Suprapubic skin (tissue), 3 donors: ENCODE data around the gene MYH10.

Experiments used
- EP300 ChIP-seq: sonication (generic); formaldehyde crosslinking; IDR thresholded peaks from one replicate; pipeline ENCODE4 v1.6.1; 2017; ENCODE audit warnings: antibody characterized with exemption
- POLR2A ChIP-seq, 2 donors: fragments of 450-650 bp; IDR thresholded peaks; one replicate each; pipeline ENCODE4 v1.6.1; 2017; ENCODE audit warnings: antibody characterized with exemption in 2 of 2, mild to moderate bottlenecking in 2 of 2, moderate library complexity in 2 of 2
- TF ChIP-seq, protein P1 (sequence below), 2 donors: fragments of 200-600 bp in 1 of 2; fragments of 450-650 bp in 1 of 2; sonication (generic) in 1 of 2; IDR thresholded peaks; one replicate each; pipeline ENCODE4 v1.5.1; 2016 to 2019; ENCODE audit warnings: antibody characterized with exemption in 2 of 2, mild to moderate bottlenecking in 1 of 2, moderate library complexity in 1 of 2

DNA sequence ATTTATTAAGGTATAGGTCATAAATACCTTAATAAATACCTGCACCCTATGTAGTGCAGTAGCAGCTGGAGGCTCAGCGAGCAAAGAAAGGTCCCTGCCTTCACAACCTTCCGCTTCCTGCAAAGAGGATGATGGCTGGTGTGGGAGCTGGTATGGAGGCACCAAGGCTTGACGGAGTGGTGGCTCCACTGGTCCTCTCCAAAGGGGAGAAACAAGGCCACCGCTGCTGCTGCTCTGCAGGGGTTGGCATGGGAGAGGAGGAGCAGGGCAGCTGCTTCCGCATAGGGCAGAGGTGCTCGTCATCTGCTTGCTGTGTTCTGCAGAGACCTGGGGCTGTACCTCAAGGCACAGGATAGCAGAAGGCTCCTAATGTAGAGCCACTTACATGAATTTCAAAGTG lies 142.0 kb downstream of the MYH10 start:
- TF ChIP-seq, protein P1, sequence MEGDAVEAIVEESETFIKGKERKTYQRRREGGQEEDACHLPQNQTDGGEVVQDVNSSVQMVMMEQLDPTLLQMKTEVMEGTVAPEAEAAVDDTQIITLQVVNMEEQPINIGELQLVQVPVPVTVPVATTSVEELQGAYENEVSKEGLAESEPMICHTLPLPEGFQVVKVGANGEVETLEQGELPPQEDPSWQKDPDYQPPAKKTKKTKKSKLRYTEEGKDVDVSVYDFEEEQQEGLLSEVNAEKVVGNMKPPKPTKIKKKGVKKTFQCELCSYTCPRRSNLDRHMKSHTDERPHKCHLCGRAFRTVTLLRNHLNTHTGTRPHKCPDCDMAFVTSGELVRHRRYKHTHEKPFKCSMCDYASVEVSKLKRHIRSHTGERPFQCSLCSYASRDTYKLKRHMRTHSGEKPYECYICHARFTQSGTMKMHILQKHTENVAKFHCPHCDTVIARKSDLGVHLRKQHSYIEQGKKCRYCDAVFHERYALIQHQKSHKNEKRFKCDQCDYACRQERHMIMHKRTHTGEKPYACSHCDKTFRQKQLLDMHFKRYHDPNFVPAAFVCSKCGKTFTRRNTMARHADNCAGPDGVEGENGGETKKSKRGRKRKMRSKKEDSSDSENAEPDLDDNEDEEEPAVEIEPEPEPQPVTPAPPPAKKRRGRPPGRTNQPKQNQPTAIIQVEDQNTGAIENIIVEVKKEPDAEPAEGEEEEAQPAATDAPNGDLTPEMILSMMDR (IDR thresholded peaks at IDR 0.05), result no peak
- TF ChIP-seq POLR2A (IDR thresholded peaks at IDR 0.05) (no peak), EP300 (no peak)
